ENCODE data around the gene CBLN3.
A peak's percentile ranks its signal among the peaks of the same experiment; 100 is the strongest.
"Not testable (repeated sequence)": the region's sequence is repeated elsewhere in the genome, so short reads cannot be mapped to it uniquely, and the experiment has no call there.

CBLN3 gene

GRCh38 chr14:24429395-24430142 is at the start of gene CBLN3, which contains the start of gene KHNYN:
CBLN3 (minus strand) TSS chr14:24429668; CDS start chr14:24429054, 614 bp downstream.
KHNYN (plus strand) TSS chr14:24429954; CDS start chr14:24430731, 777 bp downstream.
- H3K27me3 ChIP-seq (ENCODE audit: insufficient read depth, low read length), result peaks cover 7% of the 10 kb centered on the region
- peak within 1 kb of the TSS; percentile 65 for H3K4me3 ChIP-seq (ENCODE audit: low read length)
- H3K4me1 ChIP-seq (ENCODE audit: insufficient read depth, low read length), result peaks cover 9% of the 10 kb centered on the region
- H2AFZ ChIP-seq (ENCODE audit: low read depth, low read length), result peak within 1 kb of the TSS; percentile 84
- no peaks in the 10 kb centered on the region for H3K9me3 ChIP-seq (ENCODE audit: low read length)
- H3K36me3 ChIP-seq (ENCODE audit: insufficient read depth, low read length), result peaks cover 12% of the 10 kb centered on the region

GRCh38 chr14:24475261-24475660 is 45.8 kb upstream of the CBLN3 start:
- H3K27me3 ChIP-seq (ENCODE audit: insufficient read depth, low read length), result no peaks in the 10 kb centered on the region
- no peaks in the 10 kb centered on the region for H3K4me1 ChIP-seq (ENCODE audit: insufficient read depth, low read length)
- no peak overlapping the region for H2AFZ ChIP-seq (ENCODE audit: low read depth, low read length)
- no peak overlapping the region for H3K4me3 ChIP-seq (ENCODE audit: low read length)
- H3K9me3 ChIP-seq (ENCODE audit: low read length), result no peaks in the 10 kb centered on the region
- no peaks in the 10 kb centered on the region for H3K36me3 ChIP-seq (ENCODE audit: insufficient read depth, low read length)

GRCh38 chr14:24473211-24473610 is 43.7 kb upstream of the CBLN3 start:
- no peaks in the 10 kb centered on the region for H3K4me1 ChIP-seq (ENCODE audit: insufficient read depth, low read length)
- no peak overlapping the region for H2AFZ ChIP-seq (ENCODE audit: low read depth, low read length)
- H3K27me3 ChIP-seq (ENCODE audit: insufficient read depth, low read length), result no peaks in the 10 kb centered on the region
- H3K4me3 ChIP-seq (ENCODE audit: low read length), result no peak overlapping the region
- no peaks in the 10 kb centered on the region for H3K36me3 ChIP-seq (ENCODE audit: insufficient read depth, low read length)
- no peaks in the 10 kb centered on the region for H3K9me3 ChIP-seq (ENCODE audit: low read length)

- not testable (repeated sequence) for H3K9me3 ChIP-seq (ENCODE audit: low read length); H3K4me1 ChIP-seq (ENCODE audit: insufficient read depth, low read length); H3K4me3 ChIP-seq (ENCODE audit: low read length); H3K27me3 ChIP-seq (ENCODE audit: insufficient read depth, low read length); H2AFZ ChIP-seq (ENCODE audit: low read depth, low read length); H3K36me3 ChIP-seq (ENCODE audit: insufficient read depth, low read length)
Observed at GRCh38 chr14:24470450-24470849, 41.0 kb upstream of the CBLN3 start.

- H3K4me1 ChIP-seq (ENCODE audit: insufficient read depth, low read length), result no peaks in the 10 kb centered on the region
- H3K36me3 ChIP-seq (ENCODE audit: insufficient read depth, low read length), result no peaks in the 10 kb centered on the region
- no peak overlapping the region for H3K4me3 ChIP-seq (ENCODE audit: low read length)
- no peaks in the 10 kb centered on the region for H3K27me3 ChIP-seq (ENCODE audit: insufficient read depth, low read length)
- H3K9me3 ChIP-seq (ENCODE audit: low read length), result no peaks in the 10 kb centered on the region
- H2AFZ ChIP-seq (ENCODE audit: low read depth, low read length), result no peak overlapping the region
Observed at GRCh38 chr14:24465805-24466204, 36.3 kb upstream of the CBLN3 start.

- no peaks in the 10 kb centered on the region for H3K36me3 ChIP-seq (ENCODE audit: insufficient read depth, low read length)
- no peak overlapping the region for H2AFZ ChIP-seq (ENCODE audit: low read depth, low read length)
- H3K4me1 ChIP-seq (ENCODE audit: insufficient read depth, low read length), result no peaks in the 10 kb centered on the region
- no peak overlapping the region for H3K4me3 ChIP-seq (ENCODE audit: low read length)
- H3K9me3 ChIP-seq (ENCODE audit: low read length), result no peaks in the 10 kb centered on the region
- H3K27me3 ChIP-seq (ENCODE audit: insufficient read depth, low read length), result no peaks in the 10 kb centered on the region
Observed at GRCh38 chr14:24465368-24465767, 35.9 kb upstream of the CBLN3 start.

GRCh38 chr14:24463884-24464785 is 34.7 kb upstream of the CBLN3 start:
- Histone ChIP-seq H3K27me3 (ENCODE audit: insufficient read depth, low read length) (no peaks in the 10 kb centered on the region), H3K4me1 (ENCODE audit: insufficient read depth, low read length) (no peaks in the 10 kb centered on the region), H3K4me3 (ENCODE audit: low read length) (no peak overlapping the region), H3K36me3 (ENCODE audit: insufficient read depth, low read length) (no peaks in the 10 kb centered on the region), H2AFZ (ENCODE audit: low read depth, low read length) (no peak overlapping the region), H3K9me3 (ENCODE audit: low read length) (no peaks in the 10 kb centered on the region)

- no peak overlapping the region for H2AFZ ChIP-seq (ENCODE audit: low read depth, low read length)
- H3K4me1 ChIP-seq (ENCODE audit: insufficient read depth, low read length), result no peaks in the 10 kb centered on the region
- no peak overlapping the region for H3K4me3 ChIP-seq (ENCODE audit: low read length)
- H3K9me3 ChIP-seq (ENCODE audit: low read length), result no peaks in the 10 kb centered on the region
- no peaks in the 10 kb centered on the region for H3K27me3 ChIP-seq (ENCODE audit: insufficient read depth, low read length)
- no peaks in the 10 kb centered on the region for H3K36me3 ChIP-seq (ENCODE audit: insufficient read depth, low read length)
Observed at GRCh38 chr14:24463017-24463883, 33.8 kb upstream of the CBLN3 start.

GRCh38 chr14:24461336-24461735 is 31.9 kb upstream of the CBLN3 start:
- Histone ChIP-seq H2AFZ (ENCODE audit: low read depth, low read length) (no peak overlapping the region), H3K27me3 (ENCODE audit: insufficient read depth, low read length) (no peaks in the 10 kb centered on the region), H3K36me3 (ENCODE audit: insufficient read depth, low read length) (no peaks in the 10 kb centered on the region), H3K9me3 (ENCODE audit: low read length) (no peaks in the 10 kb centered on the region), H3K4me3 (ENCODE audit: low read length) (no peak overlapping the region), H3K4me1 (ENCODE audit: insufficient read depth, low read length) (no peaks in the 10 kb centered on the region)

- H3K4me1 ChIP-seq (ENCODE audit: insufficient read depth, low read length), result no peaks in the 10 kb centered on the region
- no peaks in the 10 kb centered on the region for H3K36me3 ChIP-seq (ENCODE audit: insufficient read depth, low read length)
- no peaks in the 10 kb centered on the region for H3K27me3 ChIP-seq (ENCODE audit: insufficient read depth, low read length)
- H2AFZ ChIP-seq (ENCODE audit: low read depth, low read length), result no peak overlapping the region
- no peak overlapping the region for H3K4me3 ChIP-seq (ENCODE audit: low read length)
- H3K9me3 ChIP-seq (ENCODE audit: low read length), result no peaks in the 10 kb centered on the region
Observed at GRCh38 chr14:24459331-24459730, 29.9 kb upstream of the CBLN3 start.

GRCh38 chr14:24458736-24459135 is 29.3 kb upstream of the CBLN3 start:
- no peak overlapping the region for H2AFZ ChIP-seq (ENCODE audit: low read depth, low read length)
- no peaks in the 10 kb centered on the region for H3K36me3 ChIP-seq (ENCODE audit: insufficient read depth, low read length)
- no peak overlapping the region for H3K4me3 ChIP-seq (ENCODE audit: low read length)
- no peaks in the 10 kb centered on the region for H3K9me3 ChIP-seq (ENCODE audit: low read length)
- H3K4me1 ChIP-seq (ENCODE audit: insufficient read depth, low read length), result no peaks in the 10 kb centered on the region
- no peaks in the 10 kb centered on the region for H3K27me3 ChIP-seq (ENCODE audit: insufficient read depth, low read length)

- Histone ChIP-seq H2AFZ (ENCODE audit: low read depth, low read length) (no peak overlapping the region), H3K4me1 (ENCODE audit: insufficient read depth, low read length) (no peaks in the 10 kb centered on the region), H3K4me3 (ENCODE audit: low read length) (no peak overlapping the region), H3K27me3 (ENCODE audit: insufficient read depth, low read length) (no peaks in the 10 kb centered on the region), H3K9me3 (ENCODE audit: low read length) (no peaks in the 10 kb centered on the region), H3K36me3 (ENCODE audit: insufficient read depth, low read length) (no peaks in the 10 kb centered on the region)
Observed at GRCh38 chr14:24456980-24457379, 27.5 kb upstream of the CBLN3 start.

- not testable (repeated sequence) for H3K4me1 ChIP-seq (ENCODE audit: insufficient read depth, low read length); H2AFZ ChIP-seq (ENCODE audit: low read depth, low read length); H3K9me3 ChIP-seq (ENCODE audit: low read length); H3K36me3 ChIP-seq (ENCODE audit: insufficient read depth, low read length); H3K4me3 ChIP-seq (ENCODE audit: low read length); H3K27me3 ChIP-seq (ENCODE audit: insufficient read depth, low read length)
Observed at GRCh38 chr14:24450828-24451227, 21.4 kb upstream of the CBLN3 start.

All from neuron (in vitro differentiated cells).